HCT116 (cell line): ENCODE measurements around the gene DENND10. TPM values are rescaled to one million over a fixed set of nuclear protein-coding genes. Genes with fewer than 3 reads are reported as not detected.

Experiments used
- ATAC-seq: fragments of 200-7000 bp; cut with Tn5 transposase; 2 replicates; pipeline ENCODE4 v1.9.1; 2020; ENCODE audit warnings: mild to moderate bottlenecking, moderate library complexity
- BruUV-seq: library from RNA; stranded (reverse); fragments of 400-500 nt; replicated peaks from 2 replicates; lab custom pipeline; 2021; lab: Mats Ljungman, UMichigan
- CTCF ChIA-PET: fragments of 300-600 bp; sonication (Branson Sonifier 250); formaldehyde crosslinking; loops from one replicate; lab custom pipeline; 2021; ENCODE audit warnings: antibody characterized with exemption; lab: Charles Lee
- POLR2A ChIA-PET: fragments of 300-600, 350-600 bp; sonication (Branson Sonifier 250); formaldehyde crosslinking; loops from one replicate; lab custom pipeline; 2021; ENCODE audit warnings: antibody characterized with exemption; lab: Charles Lee
- RAD21 ChIA-PET, 2 experiments: fragments of 300-600 bp; sonication (Branson Sonifier 250); formaldehyde crosslinking; loops; one replicate each; lab custom pipeline; 2023; ENCODE audit warnings: low total read pairs in 2 of 2; ENCODE audit not compliant: uncharacterized antibody in 2 of 2, unreplicated experiment in 2 of 2, low non-redundant PET in 1 of 2; lab: Charles Lee
- DNase-seq: peaks from one replicate; pipeline ENCODE4 v3.0.0-alpha.2; 2010; ENCODE audit warnings: low read depth, low spot score
- H2AFZ ChIP-seq: fragments of 200-600 bp; shearing (Covaris generic), sonication (generic); 2 replicates; pipeline ENCODE4 v1.6.1; 2017; ENCODE audit warnings: low read depth, mixed run types, mixed read lengths, antibody characterized with exemption, low read length; ENCODE audit not compliant: poor library complexity, severe bottlenecking
- H3K27ac ChIP-seq: 2 replicates; pipeline ENCODE4 v1.5.1; 2012; ENCODE audit warnings: low read depth, low read length
- H3K27me3 ChIP-seq: fragments of 200-600 bp; sonication (generic); 2 replicates; pipeline ENCODE4 v1.6.1; 2016; ENCODE audit warnings: mixed run types, low read length, mixed read lengths; ENCODE audit not compliant: insufficient read depth
- H3K36me3 ChIP-seq, 2 experiments: fragments of 200-500 bp in 1 of 2; fragments of 200-600 bp in 1 of 2; sonication (Bioruptor generic) in 1 of 2; sonication (generic) in 1 of 2; 2 replicates each; pipeline versions ENCODE4 v1.5.1 to v1.6.1; 2014 to 2016; ENCODE audit warnings: low read length in 2 of 2, inconsistent platforms in 1 of 2, mixed read lengths in 1 of 2, mixed run types in 1 of 2; ENCODE audit not compliant: insufficient read depth in 2 of 2, control insufficient read depth in 1 of 2
- H3K4me1 ChIP-seq, 2 experiments: fragments of 200-600 bp in 1 of 2; sonication (generic) in 1 of 2; 2 replicates each; pipeline versions ENCODE4 v1.5.1 to v1.6.1; 2012 to 2017; ENCODE audit warnings: low read length in 2 of 2, inconsistent platforms in 1 of 2, mild to moderate bottlenecking in 1 of 2, mixed read lengths in 1 of 2, mixed run types in 1 of 2, moderate library complexity in 1 of 2; ENCODE audit not compliant: insufficient read depth in 2 of 2, control insufficient read depth in 1 of 2
- H3K4me2 ChIP-seq: fragments of 200-600 bp; sonication (generic); 2 replicates; pipeline ENCODE4 v1.6.1; 2017; ENCODE audit warnings: mixed run types, low read length, mixed read lengths
- H3K4me3 ChIP-seq, 2 experiments: fragments of 200-600 bp in 1 of 2; sonication (generic) in 1 of 2; replicated peaks in 1 of 2; 2 replicates each; pipeline ENCODE4 v1.5.1; 2011 to 2016; ENCODE audit warnings: low read length in 2 of 2, control low read depth in 1 of 2, low read depth in 1 of 2, mild to moderate bottlenecking in 1 of 2, mixed read lengths in 1 of 2, mixed run types in 1 of 2
- H3K79me2 ChIP-seq: fragments of 200-600 bp; sonication (generic); 2 replicates; pipeline ENCODE4 v1.6.1; 2017; ENCODE audit warnings: mild to moderate bottlenecking, mixed run types, low read length, moderate library complexity, mixed read lengths; ENCODE audit not compliant: insufficient read depth
- H3K9ac ChIP-seq: fragments of 200-600 bp; sonication (generic); 2 replicates; pipeline ENCODE4 v1.6.1; 2016; ENCODE audit warnings: low read length, mixed read lengths
- H3K9me2 ChIP-seq: fragments of 200-600 bp; sonication (generic), shearing (Covaris generic); 2 replicates; pipeline ENCODE4 v1.6.1; 2017; ENCODE audit warnings: mixed run types, mild to moderate bottlenecking, moderate library complexity; ENCODE audit not compliant: insufficient read depth
- H3K9me3 ChIP-seq, 2 experiments: fragments of 200-500 bp in 1 of 2; fragments of 200-600 bp in 1 of 2; sonication (Bioruptor generic) in 1 of 2; sonication (generic) in 1 of 2; 2 replicates each; pipeline ENCODE4 v1.6.1; 2014 to 2017; ENCODE audit warnings: low read length in 2 of 2, mixed read lengths in 2 of 2, inconsistent platforms in 1 of 2, low read depth in 1 of 2, mild to moderate bottlenecking in 1 of 2, mixed run types in 1 of 2, moderate library complexity in 1 of 2; ENCODE audit not compliant: control insufficient read depth in 1 of 2, insufficient read depth in 1 of 2
- H4K20me1 ChIP-seq: fragments of 200-600 bp; sonication (generic), shearing (Covaris generic); 2 replicates; pipeline ENCODE4 v1.6.1; 2017; ENCODE audit warnings: mixed run types, mild to moderate bottlenecking, moderate library complexity; ENCODE audit not compliant: insufficient read depth
- CBX3 ChIP-seq: IDR thresholded peaks from 2 replicates; pipeline ENCODE4 v1.6.1; 2012; ENCODE audit warnings: low read depth
- CEBPB ChIP-seq: IDR thresholded peaks from 2 replicates; pipeline ENCODE4 v1.6.1; 2012; ENCODE audit warnings: low read depth
- EGR1 ChIP-seq: IDR thresholded peaks from 2 replicates; pipeline ENCODE4 v1.6.1; 2012; ENCODE audit warnings: low read depth
- ELF1 ChIP-seq: IDR thresholded peaks from 2 replicates; pipeline ENCODE4 v1.6.1; 2012; ENCODE audit warnings: low read depth, borderline replicate concordance
- EZH2 ChIP-seq: fragments of 200-600 bp; sonication (generic); IDR thresholded peaks from 2 replicates; pipeline ENCODE4 v1.6.1; 2017; ENCODE audit warnings: antibody characterized with exemption, mixed run types
- EZH2phosphoT487 ChIP-seq: fragments of 200-600 bp; IDR thresholded peaks from 2 replicates; pipeline ENCODE4 v1.6.1; 2018; ENCODE audit warnings: antibody characterized with exemption, borderline replicate concordance
- FOSL1 ChIP-seq: IDR thresholded peaks from 2 replicates; pipeline ENCODE4 v1.6.1; 2012; ENCODE audit warnings: low read depth
- JUND ChIP-seq: IDR thresholded peaks from 2 replicates; pipeline ENCODE4 v1.6.1; 2012
- POLR2A ChIP-seq: IDR thresholded peaks from 2 replicates; pipeline ENCODE4 v1.7.0; 2011; ENCODE audit warnings: borderline replicate concordance; ENCODE audit not compliant: insufficient read depth, insufficient read length; ENCODE audit errors: extremely low read depth
- POLR2AphosphoS5 ChIP-seq: IDR thresholded peaks from 2 replicates; pipeline ENCODE4 v1.6.1; 2011; ENCODE audit warnings: mild to moderate bottlenecking, low read depth, low read length, moderate library complexity
- RAD21 ChIP-seq: IDR thresholded peaks from 2 replicates; pipeline ENCODE4 v1.6.1; 2012; ENCODE audit warnings: low read depth, mild to moderate bottlenecking
- SIN3A ChIP-seq: IDR thresholded peaks from 2 replicates; pipeline ENCODE4 v1.6.1; 2012; ENCODE audit warnings: low read depth
- SP1 ChIP-seq: IDR thresholded peaks from 2 replicates; pipeline ENCODE4 v1.6.1; 2012; ENCODE audit warnings: low read depth
- SRF ChIP-seq: IDR thresholded peaks from 2 replicates; pipeline ENCODE4 v1.6.1; 2012; ENCODE audit warnings: low read depth
- TCF7L2 ChIP-seq: IDR thresholded peaks from 2 replicates; pipeline ENCODE4 v1.7.0; 2011; ENCODE audit warnings: borderline replicate concordance, inconsistent platforms; ENCODE audit not compliant: insufficient read depth, insufficient read length; ENCODE audit errors: extremely low read depth
- YY1 ChIP-seq: IDR thresholded peaks from 2 replicates; pipeline ENCODE4 v1.6.1; 2011; ENCODE audit warnings: low read length, low read depth, moderate library complexity, mild to moderate bottlenecking; ENCODE audit not compliant: insufficient replicate concordance; ENCODE audit errors: extremely low read depth
- ZFX ChIP-seq: fragments of 450-650 bp; IDR thresholded peaks from 2 replicates; pipeline ENCODE4 v1.6.1; 2017
- ZNF274 ChIP-seq: fragments of 200-500 bp; sonication (Bioruptor generic); IDR thresholded peaks from 2 replicates; pipeline ENCODE4 v1.6.1; 2014; ENCODE audit warnings: mild to moderate bottlenecking, low read depth, low read length, inconsistent platforms
- intact Hi-C: fragments of 100-400 bp; cut with micrococcal nuclease; formaldehyde crosslinking; loops from 2 replicates; pipeline ENCODE4 v1.10.0; 2022
- total RNA-seq: library from RNA; stranded (reverse); gene quantifications from one replicate; pipeline ENCODE4 v1.2.1, GENCODE V29; 2021; ENCODE audit not compliant: unreplicated experiment
- TF ChIP-seq, protein P1 (sequence below): IDR thresholded peaks from 2 replicates; pipeline ENCODE4 v1.6.1; 2012
- TF ChIP-seq, protein P2 (sequence below), 3 experiments: fragments of 200-600 bp in 1 of 3; sonication (generic) in 1 of 3; IDR thresholded peaks in 2 of 3; conservative IDR thresholded peaks in 1 of 3; 2 replicates each; pipeline ENCODE4 v1.5.1; 2012 to 2017; ENCODE audit warnings: low read depth in 2 of 3, low read length in 2 of 3, antibody characterized with exemption in 1 of 3, borderline replicate concordance in 1 of 3, control low read depth in 1 of 3, mild to moderate bottlenecking in 1 of 3, mixed read lengths in 1 of 3, mixed run types in 1 of 3, moderate library complexity in 1 of 3; ENCODE audit not compliant: insufficient read depth in 1 of 3
- TF ChIP-seq, protein P3 (sequence below): IDR thresholded peaks from 2 replicates; pipeline ENCODE4 v1.6.1; 2012
- TF ChIP-seq, protein P4 (sequence below): IDR thresholded peaks from 2 replicates; pipeline ENCODE4 v1.6.1; 2012; ENCODE audit warnings: low read depth

Gene DENND10
- total RNA-seq, 1 experiment from 2014 or later: 47.5 TPM

DNA sequence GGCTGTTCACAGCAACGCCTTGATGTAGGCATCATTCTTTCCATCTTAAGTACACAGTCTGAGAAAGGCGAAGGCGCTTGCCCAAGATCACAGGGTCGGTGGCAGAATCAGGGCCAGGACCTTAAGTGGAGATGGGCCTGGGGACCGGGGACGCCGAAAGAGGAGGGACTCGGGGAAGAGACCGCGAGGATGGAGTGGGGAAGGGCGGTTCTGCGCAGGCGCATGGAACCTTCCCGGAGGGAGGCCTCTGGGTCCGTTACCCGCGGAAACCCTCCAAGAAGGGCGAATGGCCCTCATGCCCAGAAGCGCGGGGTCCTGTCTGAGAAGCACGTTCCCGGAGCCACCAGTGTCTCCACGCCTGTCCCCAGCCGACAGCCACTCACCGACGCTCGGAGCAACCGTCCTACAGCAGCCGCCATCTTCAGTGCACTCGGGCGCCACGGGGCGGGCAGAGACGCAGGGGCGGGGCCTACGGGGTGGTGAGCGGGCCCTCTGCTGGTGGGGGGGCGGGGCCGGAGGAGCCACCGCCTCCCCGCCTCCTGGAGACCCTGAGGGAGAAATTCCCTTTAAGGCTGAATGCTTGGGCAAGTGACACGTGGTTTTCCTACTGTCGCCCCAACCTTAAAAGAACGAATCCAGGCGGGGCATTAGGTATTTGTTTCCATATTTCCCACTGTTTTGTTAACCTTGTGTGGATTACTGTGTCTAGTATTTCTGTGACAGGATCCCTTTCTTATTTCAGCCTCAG lies 74.6 kb downstream of the DENND10 start, which contains the start of gene PRDX3:
Gene PRDX3, minus strand, starts transcription at position 441 of the 748 bp plus-strand sequence. Its CDS starts 22 bp downstream, at position 419.
- Histone ChIP-seq H3K4me3 (peak within 1 kb of the TSS; percentile 97 to 100), H2AFZ (peak within 1 kb of the TSS; percentile 48), H3K4me2 (peak within 1 kb of the TSS; percentile 74), H3K9me2 (no peaks in the 10 kb centered on the region), H3K9me3 (no peaks in the 10 kb centered on the region), H3K9ac (peak within 1 kb of the TSS; percentile 99), H4K20me1 (no peaks in the 10 kb centered on the region), H3K27me3 (no peaks in the 10 kb centered on the region), H3K79me2 (peaks cover 48% of the 10 kb centered on the region), H3K36me3 (peaks cover 13 to 31% of the 10 kb centered on the region in 2 experiments; a peak in 3 of 4 replicates), H3K27ac (peak within 1 kb of the TSS; percentile 81), H3K4me1 (peaks cover 8 to 19% of the 10 kb centered on the region in 2 experiments; a peak in 3 of 4 replicates)
- intact Hi-C loops: no loop called here
- RAD21 ChIA-PET: no interaction called here
- POLR2A ChIA-PET: no interaction called here
- CTCF ChIA-PET: no interaction called here
- ATAC-seq: peak; percentile 97
- BruUV-seq: TSS peak; percentile 83
- DNase-seq: peak; percentile 85
- TF ChIP-seq EGR1 (no peak), RAD21 (no peak), POLR2AphosphoS5 (peak; percentile 100), CEBPB (no peak), FOSL1 (no peak), EZH2phosphoT487 (no peak), JUND (no peak), SRF (peak; percentile 71; the same call in 1 of the 2 replicates), EZH2 (no peak), YY1 (peak; percentile 96), ELF1 (no peak), CBX3 (0 out of 2 replicates have a peak, but pooled peaks have one; percentile 16), TCF7L2 (no peak), POLR2A (peak; percentile 93), SP1 (peak; percentile 36; the same call in 1 of the 2 replicates), SIN3A (peak; percentile 86), ZFX (peak; percentile 87; the same call in 1 of the 2 replicates), ZNF274 (no peak)
- TF ChIP-seq, protein P1, sequence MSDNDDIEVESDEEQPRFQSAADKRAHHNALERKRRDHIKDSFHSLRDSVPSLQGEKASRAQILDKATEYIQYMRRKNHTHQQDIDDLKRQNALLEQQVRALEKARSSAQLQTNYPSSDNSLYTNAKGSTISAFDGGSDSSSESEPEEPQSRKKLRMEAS: peak; percentile 90
- TF ChIP-seq, protein P2, sequence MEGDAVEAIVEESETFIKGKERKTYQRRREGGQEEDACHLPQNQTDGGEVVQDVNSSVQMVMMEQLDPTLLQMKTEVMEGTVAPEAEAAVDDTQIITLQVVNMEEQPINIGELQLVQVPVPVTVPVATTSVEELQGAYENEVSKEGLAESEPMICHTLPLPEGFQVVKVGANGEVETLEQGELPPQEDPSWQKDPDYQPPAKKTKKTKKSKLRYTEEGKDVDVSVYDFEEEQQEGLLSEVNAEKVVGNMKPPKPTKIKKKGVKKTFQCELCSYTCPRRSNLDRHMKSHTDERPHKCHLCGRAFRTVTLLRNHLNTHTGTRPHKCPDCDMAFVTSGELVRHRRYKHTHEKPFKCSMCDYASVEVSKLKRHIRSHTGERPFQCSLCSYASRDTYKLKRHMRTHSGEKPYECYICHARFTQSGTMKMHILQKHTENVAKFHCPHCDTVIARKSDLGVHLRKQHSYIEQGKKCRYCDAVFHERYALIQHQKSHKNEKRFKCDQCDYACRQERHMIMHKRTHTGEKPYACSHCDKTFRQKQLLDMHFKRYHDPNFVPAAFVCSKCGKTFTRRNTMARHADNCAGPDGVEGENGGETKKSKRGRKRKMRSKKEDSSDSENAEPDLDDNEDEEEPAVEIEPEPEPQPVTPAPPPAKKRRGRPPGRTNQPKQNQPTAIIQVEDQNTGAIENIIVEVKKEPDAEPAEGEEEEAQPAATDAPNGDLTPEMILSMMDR (IDR thresholded peaks at IDR 0.05 in 2 of 3, conservative IDR thresholded peaks at IDR 0.05 in 1 of 3; ENCODE audit: borderline replicate concordance in 1 of 3, insufficient read depth in 1 of 3, low read depth in 2 of 3, low read length in 2 of 3): no peak; a peak in 1 of 6 replicates
- TF ChIP-seq, protein P3, sequence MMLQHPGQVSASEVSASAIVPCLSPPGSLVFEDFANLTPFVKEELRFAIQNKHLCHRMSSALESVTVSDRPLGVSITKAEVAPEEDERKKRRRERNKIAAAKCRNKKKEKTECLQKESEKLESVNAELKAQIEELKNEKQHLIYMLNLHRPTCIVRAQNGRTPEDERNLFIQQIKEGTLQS: no peak
- TF ChIP-seq, protein P4, sequence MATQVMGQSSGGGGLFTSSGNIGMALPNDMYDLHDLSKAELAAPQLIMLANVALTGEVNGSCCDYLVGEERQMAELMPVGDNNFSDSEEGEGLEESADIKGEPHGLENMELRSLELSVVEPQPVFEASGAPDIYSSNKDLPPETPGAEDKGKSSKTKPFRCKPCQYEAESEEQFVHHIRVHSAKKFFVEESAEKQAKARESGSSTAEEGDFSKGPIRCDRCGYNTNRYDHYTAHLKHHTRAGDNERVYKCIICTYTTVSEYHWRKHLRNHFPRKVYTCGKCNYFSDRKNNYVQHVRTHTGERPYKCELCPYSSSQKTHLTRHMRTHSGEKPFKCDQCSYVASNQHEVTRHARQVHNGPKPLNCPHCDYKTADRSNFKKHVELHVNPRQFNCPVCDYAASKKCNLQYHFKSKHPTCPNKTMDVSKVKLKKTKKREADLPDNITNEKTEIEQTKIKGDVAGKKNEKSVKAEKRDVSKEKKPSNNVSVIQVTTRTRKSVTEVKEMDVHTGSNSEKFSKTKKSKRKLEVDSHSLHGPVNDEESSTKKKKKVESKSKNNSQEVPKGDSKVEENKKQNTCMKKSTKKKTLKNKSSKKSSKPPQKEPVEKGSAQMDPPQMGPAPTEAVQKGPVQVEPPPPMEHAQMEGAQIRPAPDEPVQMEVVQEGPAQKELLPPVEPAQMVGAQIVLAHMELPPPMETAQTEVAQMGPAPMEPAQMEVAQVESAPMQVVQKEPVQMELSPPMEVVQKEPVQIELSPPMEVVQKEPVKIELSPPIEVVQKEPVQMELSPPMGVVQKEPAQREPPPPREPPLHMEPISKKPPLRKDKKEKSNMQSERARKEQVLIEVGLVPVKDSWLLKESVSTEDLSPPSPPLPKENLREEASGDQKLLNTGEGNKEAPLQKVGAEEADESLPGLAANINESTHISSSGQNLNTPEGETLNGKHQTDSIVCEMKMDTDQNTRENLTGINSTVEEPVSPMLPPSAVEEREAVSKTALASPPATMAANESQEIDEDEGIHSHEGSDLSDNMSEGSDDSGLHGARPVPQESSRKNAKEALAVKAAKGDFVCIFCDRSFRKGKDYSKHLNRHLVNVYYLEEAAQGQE: no peak
